ENCODE data around the gene PLXND1.

DNA sequence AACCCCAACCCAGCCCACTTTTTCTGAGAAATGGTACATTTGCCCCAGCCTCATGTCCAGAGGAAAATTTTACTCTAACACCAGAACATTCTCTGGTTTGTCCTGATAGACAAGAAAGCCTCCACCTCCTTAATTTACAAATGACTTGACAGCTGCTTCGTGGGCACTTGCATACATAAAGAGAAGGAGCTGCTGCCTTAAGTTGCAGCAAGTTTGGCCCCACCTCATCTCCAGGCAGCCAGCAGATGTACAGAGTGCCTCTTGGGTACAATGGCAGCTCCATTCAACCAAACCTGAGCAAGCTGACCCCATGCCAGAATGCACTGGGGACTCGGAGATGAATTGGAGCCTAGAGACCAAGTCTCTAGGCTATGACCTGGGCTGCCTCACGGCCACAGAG is 69.7 kb downstream of the PLXND1 start:
- TF ChIP-seq, protein P1, sequence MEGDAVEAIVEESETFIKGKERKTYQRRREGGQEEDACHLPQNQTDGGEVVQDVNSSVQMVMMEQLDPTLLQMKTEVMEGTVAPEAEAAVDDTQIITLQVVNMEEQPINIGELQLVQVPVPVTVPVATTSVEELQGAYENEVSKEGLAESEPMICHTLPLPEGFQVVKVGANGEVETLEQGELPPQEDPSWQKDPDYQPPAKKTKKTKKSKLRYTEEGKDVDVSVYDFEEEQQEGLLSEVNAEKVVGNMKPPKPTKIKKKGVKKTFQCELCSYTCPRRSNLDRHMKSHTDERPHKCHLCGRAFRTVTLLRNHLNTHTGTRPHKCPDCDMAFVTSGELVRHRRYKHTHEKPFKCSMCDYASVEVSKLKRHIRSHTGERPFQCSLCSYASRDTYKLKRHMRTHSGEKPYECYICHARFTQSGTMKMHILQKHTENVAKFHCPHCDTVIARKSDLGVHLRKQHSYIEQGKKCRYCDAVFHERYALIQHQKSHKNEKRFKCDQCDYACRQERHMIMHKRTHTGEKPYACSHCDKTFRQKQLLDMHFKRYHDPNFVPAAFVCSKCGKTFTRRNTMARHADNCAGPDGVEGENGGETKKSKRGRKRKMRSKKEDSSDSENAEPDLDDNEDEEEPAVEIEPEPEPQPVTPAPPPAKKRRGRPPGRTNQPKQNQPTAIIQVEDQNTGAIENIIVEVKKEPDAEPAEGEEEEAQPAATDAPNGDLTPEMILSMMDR (IDR thresholded peaks at IDR 0.05): no peak
- no peak for TF ChIP-seq POLR2A (IDR thresholded peaks at IDR 0.05)
